Karpas-422 (cell line): ENCODE measurements around the gene CD200R1L. TPM values are rescaled to one million over a fixed set of nuclear protein-coding genes. Genes with fewer than 3 reads are reported as not detected.
A peak's percentile ranks its signal among the peaks of the same experiment; 100 is the strongest.

ENCODE experiments used
- DNase-seq: peaks from one replicate; pipeline ENCODE4 v3.0.0-alpha.2; 2015
- H2AFZ ChIP-seq: fragments of 200-600 bp; sonication (generic); 2 replicates; pipeline ENCODE4 v1.6.1; 2014; ENCODE audit warnings: antibody characterized with exemption, low read length, mixed read lengths
- H3K27ac ChIP-seq: fragments of 200-600 bp; sonication (generic); 2 replicates; pipeline ENCODE4 v1.5.1; 2014; ENCODE audit warnings: mild to moderate bottlenecking, low read length, moderate library complexity
- H3K27me3 ChIP-seq: fragments of 200-600 bp; sonication (generic); 2 replicates; pipeline ENCODE4 v1.6.1; 2014; ENCODE audit warnings: low read length, mixed read lengths
- H3K36me3 ChIP-seq: fragments of 200-600 bp; sonication (generic); 2 replicates; pipeline ENCODE4 v1.6.1; 2014; ENCODE audit warnings: low read length, mixed read lengths; ENCODE audit not compliant: insufficient read depth
- H3K4me1 ChIP-seq: fragments of 200-600 bp; sonication (generic); 2 replicates; pipeline ENCODE4 v1.6.1; 2014; ENCODE audit warnings: mild to moderate bottlenecking, low read length, mixed read lengths
- H3K4me2 ChIP-seq: fragments of 200-600 bp; sonication (generic); 2 replicates; pipeline ENCODE4 v1.6.1; 2014; ENCODE audit warnings: low read length, low read depth, mild to moderate bottlenecking; ENCODE audit not compliant: poor library complexity, severe bottlenecking
- H3K4me3 ChIP-seq: fragments of 200-600 bp; sonication (generic); 2 replicates; pipeline ENCODE4 v1.5.1; 2014; ENCODE audit warnings: mild to moderate bottlenecking, antibody characterized with exemption, low read length, mixed read lengths
- H3K79me2 ChIP-seq: fragments of 200-600 bp; sonication (generic); 2 replicates; pipeline ENCODE4 v1.6.1; 2014; ENCODE audit warnings: mild to moderate bottlenecking, low read length, mixed read lengths
- H3K9ac ChIP-seq: fragments of 200-600 bp; sonication (generic); 2 replicates; pipeline ENCODE4 v1.6.0; 2014; ENCODE audit warnings: low read length
- H3K9me2 ChIP-seq: fragments of 200-600 bp; sonication (generic), shearing (Covaris generic); replicated peaks from 2 replicates; pipeline ENCODE4 v1.6.0; 2014; ENCODE audit warnings: mild to moderate bottlenecking, low read length, moderate library complexity; ENCODE audit not compliant: insufficient read depth
- H3K9me3 ChIP-seq: fragments of 300-700, 200-600 bp; sonication (generic); 2 replicates; pipeline ENCODE4 v1.6.1; 2014; ENCODE audit warnings: low read length, mixed read lengths
- H4K20me1 ChIP-seq: fragments of 200-600 bp; sonication (generic); 2 replicates; pipeline ENCODE4 v1.6.1; 2014; ENCODE audit warnings: mild to moderate bottlenecking, antibody characterized with exemption, low read length, low read depth; ENCODE audit not compliant: insufficient read depth
- total RNA-seq: library from RNA; depleted of rRNA; stranded (reverse); fragments of >200 nt; shearing (Covaris generic); gene quantifications from 2 replicates; pipeline ENCODE4 v1.2.3, GENCODE V29; 2014; ENCODE audit warnings: low replicate concordance

The CD200R1L gene
- total RNA-seq, 1 experiment from 2014 or later = not detected

DNA sequence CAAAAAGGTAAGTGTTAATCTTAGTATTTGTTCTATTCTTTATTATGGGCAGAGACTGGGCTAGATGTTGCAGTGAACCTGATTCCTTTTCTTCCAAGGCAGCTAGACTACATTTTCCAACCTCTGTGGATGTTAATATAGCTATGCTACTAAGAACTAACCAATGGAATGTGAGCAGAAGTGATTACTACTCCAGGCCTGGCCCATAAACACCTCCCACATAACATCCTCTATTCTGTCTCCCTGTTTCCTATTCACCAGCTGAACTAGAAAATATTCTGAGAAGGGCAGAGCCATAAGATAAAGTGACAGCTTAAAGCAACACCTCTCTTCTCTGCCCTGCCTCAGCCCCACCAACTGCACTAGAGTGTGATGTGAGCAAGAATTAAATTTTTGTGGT, 29.4 kb downstream of the CD200R1L start:
- no peaks in the 10 kb centered on the region for H3K36me3 ChIP-seq
- H2AFZ ChIP-seq = no peak overlapping the region
- peak overlapping the region; percentile 58 for H3K4me2 ChIP-seq
- no peaks in the 10 kb centered on the region for H3K79me2 ChIP-seq
- H4K20me1 ChIP-seq = no peaks in the 10 kb centered on the region
- H3K4me1 ChIP-seq = peaks cover 49% of the 10 kb centered on the region
- H3K9me3 ChIP-seq = no peaks in the 10 kb centered on the region
- H3K27ac ChIP-seq = no peak overlapping the region
- H3K4me3 ChIP-seq = no peak overlapping the region
- no peak overlapping the region for H3K9ac ChIP-seq
- DNase-seq = no peak
- H3K9me2 ChIP-seq = 0 out of 2 replicates have a peak, but pooled peaks cover 4% of the 10 kb centered on the region
- H3K27me3 ChIP-seq = no peaks in the 10 kb centered on the region

- Histone ChIP-seq H3K9ac (no peak overlapping the region), H3K27me3 (no peaks in the 10 kb centered on the region), H3K4me2 (no peak overlapping the region)
These were observed 30.7 kb downstream of the CD200R1L start for GRCh38 chr3:112815981-112816380.

DNA sequence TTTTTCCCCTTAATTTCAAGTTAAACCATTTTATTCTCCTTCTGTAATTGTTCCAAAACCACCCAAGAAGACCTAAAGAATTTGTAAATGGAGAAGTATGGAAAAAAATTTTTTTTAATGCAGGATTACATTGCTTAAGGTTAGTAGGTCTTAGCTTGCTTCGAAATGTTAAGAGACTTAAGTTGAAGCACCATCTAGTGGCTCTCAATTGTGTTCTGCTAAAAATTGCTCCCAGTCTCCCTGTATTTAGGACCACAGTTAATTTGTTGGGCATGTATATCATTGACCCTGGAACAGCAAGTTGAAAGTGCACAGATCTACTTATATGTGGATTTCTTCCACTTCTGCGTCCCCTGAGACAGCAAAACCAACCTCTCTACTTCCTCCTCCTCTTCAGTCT, 32.4 kb downstream of the CD200R1L start:
- Histone ChIP-seq H2AFZ (no peak overlapping the region), H3K4me3 (peak overlapping the region; percentile 40), H3K4me1 (peaks cover 51% of the 10 kb centered on the region), H4K20me1 (no peaks in the 10 kb centered on the region), H3K4me2 (peak overlapping the region; percentile 67), H3K9me2 (0 out of 2 replicates have a peak, but pooled peaks cover 4% of the 10 kb centered on the region), H3K79me2 (no peaks in the 10 kb centered on the region), H3K27me3 (no peaks in the 10 kb centered on the region), H3K9me3 (no peaks in the 10 kb centered on the region), H3K27ac (peak overlapping the region; percentile 80), H3K9ac (no peak overlapping the region), H3K36me3 (no peaks in the 10 kb centered on the region)
- peak; percentile 68 for DNase-seq

More at GRCh38 chr3:112815981-112816380, 30.7 kb downstream of the CD200R1L start:
- H3K9me2 ChIP-seq = 0 out of 2 replicates have a peak, but pooled peaks cover 4% of the 10 kb centered on the region
- no peak overlapping the region for H3K4me3 ChIP-seq
- no peaks in the 10 kb centered on the region for H3K9me3 ChIP-seq
- no peak for DNase-seq
- H3K27ac ChIP-seq = no peak overlapping the region
- H4K20me1 ChIP-seq = no peaks in the 10 kb centered on the region
- H3K79me2 ChIP-seq = no peaks in the 10 kb centered on the region
- H3K36me3 ChIP-seq = no peaks in the 10 kb centered on the region
- peaks cover 51% of the 10 kb centered on the region for H3K4me1 ChIP-seq
- H2AFZ ChIP-seq = no peak overlapping the region

DNA sequence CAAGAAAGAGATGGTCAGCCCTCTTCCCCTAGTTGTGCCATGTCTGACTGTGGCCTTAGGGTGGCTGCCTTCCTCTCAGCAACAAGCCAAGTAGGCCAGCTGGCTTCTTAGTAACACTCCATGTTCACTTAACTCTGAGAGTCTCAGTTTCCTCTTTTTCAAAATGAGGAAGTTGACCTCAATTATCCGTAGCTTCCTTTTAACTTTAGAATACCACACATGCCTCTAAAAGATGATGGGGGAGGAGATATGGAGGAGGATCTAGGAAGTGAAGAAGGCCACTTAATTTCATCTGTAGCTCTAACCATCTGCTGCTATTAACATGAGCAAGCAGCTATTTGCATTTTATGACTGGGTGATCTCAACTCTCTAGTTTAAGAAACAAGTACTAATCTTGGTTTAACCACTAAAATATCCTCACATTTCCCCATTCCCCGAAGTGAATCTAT, 32.9 kb downstream of the CD200R1L start:
- no peaks in the 10 kb centered on the region for H3K36me3 ChIP-seq
- no peaks in the 10 kb centered on the region for H3K27me3 ChIP-seq
- H3K79me2 ChIP-seq = no peaks in the 10 kb centered on the region
- peak overlapping the region; percentile 40 for H3K4me3 ChIP-seq
- no peaks in the 10 kb centered on the region for H3K9me3 ChIP-seq
- H3K4me1 ChIP-seq = peaks cover 50% of the 10 kb centered on the region
- peak overlapping the region; percentile 80 for H3K27ac ChIP-seq
- H3K4me2 ChIP-seq = peak overlapping the region; percentile 67
- H4K20me1 ChIP-seq = no peaks in the 10 kb centered on the region
- 0 out of 2 replicates have a peak overlapping the region, but pooled peaks have one; percentile 34 for H2AFZ ChIP-seq
- no peak overlapping the region for H3K9ac ChIP-seq
- H3K9me2 ChIP-seq = 0 out of 2 replicates have a peak, but pooled peaks cover 4% of the 10 kb centered on the region
- DNase-seq = peak; percentile 95

DNA sequence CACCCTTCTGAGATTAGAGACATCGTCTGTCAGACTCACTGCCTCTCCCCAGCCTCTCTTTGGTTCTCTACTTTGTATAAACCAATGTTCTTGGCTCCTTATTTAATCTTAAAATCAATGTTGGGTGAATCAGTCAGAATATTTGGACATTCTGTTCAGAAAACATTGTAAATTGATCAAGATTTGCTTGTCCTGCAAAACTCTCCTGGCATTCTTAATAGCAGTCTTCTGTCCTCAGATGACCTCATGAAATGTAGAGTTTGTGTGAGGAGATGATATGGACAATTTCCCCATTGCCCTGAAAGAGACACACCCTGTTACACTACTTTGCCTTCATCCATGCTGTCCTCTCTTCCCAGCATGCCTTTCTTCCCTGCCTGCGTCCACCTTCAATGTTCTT, 33.6 kb downstream of the CD200R1L start:
- peaks cover 43% of the 10 kb centered on the region for H3K4me1 ChIP-seq
- peak overlapping the region; percentile 80 for H3K27ac ChIP-seq
- H3K27me3 ChIP-seq = no peaks in the 10 kb centered on the region
- no peak overlapping the region for H3K4me3 ChIP-seq
- H4K20me1 ChIP-seq = no peaks in the 10 kb centered on the region
- H3K36me3 ChIP-seq = no peaks in the 10 kb centered on the region
- no peaks in the 10 kb centered on the region for H3K79me2 ChIP-seq
- no peaks in the 10 kb centered on the region for H3K9me3 ChIP-seq
- H2AFZ ChIP-seq = no peak overlapping the region
- H3K9me2 ChIP-seq = 0 out of 2 replicates have a peak, but pooled peaks cover 4% of the 10 kb centered on the region
- no peak overlapping the region for H3K9ac ChIP-seq
- H3K4me2 ChIP-seq = peak overlapping the region; percentile 67
- DNase-seq = no peak

DNA sequence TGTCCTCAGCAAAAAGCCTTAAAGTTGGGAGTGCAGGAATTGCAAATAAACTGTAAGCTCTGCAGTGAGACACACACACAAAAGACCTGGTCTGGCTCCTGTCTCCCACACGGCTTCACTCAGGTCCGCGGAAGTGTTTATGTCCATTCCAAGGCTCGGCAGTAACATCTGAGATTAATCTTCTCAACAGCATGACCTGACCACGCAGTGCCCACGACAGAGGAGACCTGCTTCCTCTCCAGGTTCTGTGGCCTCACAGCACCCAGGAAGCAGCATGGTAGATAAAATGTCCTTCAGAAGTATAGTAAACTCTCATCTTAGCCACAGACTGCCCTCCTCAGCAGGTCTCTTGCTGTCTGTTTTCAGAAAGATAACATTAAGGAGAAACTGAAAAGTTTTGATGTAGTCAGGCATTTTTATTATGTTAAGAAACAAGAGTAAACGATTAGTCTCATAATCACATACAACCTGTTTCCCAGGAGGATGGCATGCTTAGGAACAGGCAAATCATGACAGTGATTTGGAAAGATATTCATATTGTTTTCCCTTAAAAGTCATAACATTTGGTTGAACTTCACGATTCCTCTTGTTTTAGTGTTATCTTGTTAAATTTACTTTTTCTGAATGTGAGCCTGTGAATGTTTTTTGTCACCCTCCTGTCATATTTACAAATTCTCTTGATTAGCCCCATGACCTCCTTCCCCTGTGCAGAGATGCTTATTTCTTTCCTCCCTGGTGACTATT, 34.6 kb downstream of the CD200R1L start:
- Histone ChIP-seq H3K79me2 (no peaks in the 10 kb centered on the region), H3K4me1 (peaks cover 34% of the 10 kb centered on the region), H3K4me3 (no peak overlapping the region), H3K9me3 (no peaks in the 10 kb centered on the region), H3K9me2 (0 out of 2 replicates have a peak, but pooled peaks cover 4% of the 10 kb centered on the region), H3K27me3 (no peaks in the 10 kb centered on the region), H3K27ac (no peak overlapping the region), H3K36me3 (no peaks in the 10 kb centered on the region), H3K9ac (no peak overlapping the region), H4K20me1 (no peaks in the 10 kb centered on the region), H2AFZ (no peak overlapping the region), H3K4me2 (no peak overlapping the region)
- no peak for DNase-seq

DNA sequence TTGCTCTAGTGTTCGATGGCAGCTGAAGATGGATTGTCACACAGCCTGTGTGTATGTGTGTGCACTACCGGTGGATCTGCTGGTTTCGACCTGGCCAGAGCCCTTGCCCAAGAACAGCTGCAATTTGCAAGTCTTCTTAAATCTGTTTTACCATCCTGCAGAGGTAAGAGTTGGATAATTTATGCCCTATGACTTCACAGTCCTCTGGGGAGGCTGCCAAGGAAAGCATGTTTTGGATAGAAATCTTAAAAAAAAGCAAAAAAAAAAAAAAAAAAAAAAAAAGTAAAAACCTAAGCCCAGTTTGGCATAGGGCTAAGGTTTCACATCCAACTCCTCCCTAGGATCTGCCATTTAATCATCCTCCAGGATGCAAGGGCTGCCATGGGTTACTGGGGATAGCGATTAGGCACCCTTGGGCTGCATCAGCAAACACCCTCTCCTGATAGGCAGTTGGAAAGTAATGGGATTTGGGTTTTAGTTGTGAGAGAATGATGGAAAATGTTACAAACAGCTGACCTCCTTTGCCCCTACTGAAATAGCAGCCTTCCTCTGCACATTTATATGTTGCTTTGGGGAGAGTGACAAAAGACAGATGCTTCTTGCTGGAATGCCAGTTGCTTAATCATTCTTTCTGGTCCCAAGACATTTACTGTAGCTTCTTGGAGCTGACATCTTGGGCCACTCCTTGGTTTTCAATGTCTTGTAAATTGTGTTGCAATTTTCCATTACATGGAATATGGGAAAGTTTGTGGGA, 35.4 kb downstream of the CD200R1L start:
- Histone ChIP-seq H3K4me3 (no peak overlapping the region), H3K36me3 (no peaks in the 10 kb centered on the region), H4K20me1 (no peaks in the 10 kb centered on the region), H2AFZ (no peak overlapping the region), H3K9me2 (0 out of 2 replicates have a peak, but pooled peaks cover 4% of the 10 kb centered on the region), H3K9ac (no peak overlapping the region), H3K9me3 (no peaks in the 10 kb centered on the region), H3K4me1 (peaks cover 34% of the 10 kb centered on the region), H3K4me2 (no peak overlapping the region), H3K27ac (no peak overlapping the region), H3K27me3 (no peaks in the 10 kb centered on the region), H3K79me2 (no peaks in the 10 kb centered on the region)
- DNase-seq = no peak

- H3K27me3 ChIP-seq = no peaks in the 10 kb centered on the region
- H4K20me1 ChIP-seq = no peaks in the 10 kb centered on the region
- peaks cover 34% of the 10 kb centered on the region for H3K4me1 ChIP-seq
- no peak overlapping the region for H3K4me2 ChIP-seq
- no peaks in the 10 kb centered on the region for H3K36me3 ChIP-seq
- no peak for DNase-seq
- H3K9me2 ChIP-seq = 0 out of 2 replicates have a peak, but pooled peaks cover 4% of the 10 kb centered on the region
- H3K4me3 ChIP-seq = no peak overlapping the region
- no peak overlapping the region for H3K27ac ChIP-seq
- no peak overlapping the region for H3K9ac ChIP-seq
- H3K79me2 ChIP-seq = no peaks in the 10 kb centered on the region
- no peak overlapping the region for H2AFZ ChIP-seq
- no peaks in the 10 kb centered on the region for H3K9me3 ChIP-seq
These were observed 36.1 kb downstream of the CD200R1L start for GRCh38 chr3:112810561-112810960.
